Measurements from ENCODE around the gene SMPD3. TPM values are rescaled to one million over a fixed set of nuclear protein-coding genes. Genes with fewer than 3 reads are reported as not detected.

Gene SMPD3
- total and polyA plus RNA-seq, 9 of the 15 experiments (the other 6 are each of a cell fraction or from before 2014, with no cell fraction given): 0.03 to 1.2 (median 0.18) TPM

GRCh38 chr16:68342620-68343019 lies 105.7 kb downstream of the SMPD3 start:
- in situ Hi-C loops (cut with MboI): no loop called here
- 91% methylated on average over 7 of the region's 7 CpGs for WGBS (ENCODE audit: insufficient coverage, low coverage, missing lambda C conversion rate)
- DNase-seq (ENCODE audit: extremely low read depth in 1 of 4, low spot score in 3 of 4) (no peak), ATAC-seq (no peak), FAIRE-seq (no peak)
- H3K9ac ChIP-seq (ENCODE audit: insufficient read depth in 1 of 2, low read depth in 2 of 2, low read length in 2 of 2): no peak overlapping the region
- peaks cover 93% of the 10 kb centered on the region for H3K36me3 ChIP-seq (ENCODE audit: control insufficient read depth, insufficient read depth, low read length)
- H3K27me3 ChIP-seq (ENCODE audit: control insufficient read depth in 2 of 2, insufficient read depth in 2 of 2, low read length in 2 of 2): no peaks in the 10 kb centered on the region
- H3K79me2 ChIP-seq (ENCODE audit: control insufficient read depth, insufficient read depth, low read length): no peaks in the 10 kb centered on the region
- intact Hi-C loops (cut with micrococcal nuclease): no loop called here
- no peaks in the 10 kb centered on the region for H3K9me3 ChIP-seq (replicated peaks; ENCODE audit: control insufficient read depth, insufficient read depth, low read depth, low read length)
- no TSS peak for BruUV-seq (replicated peaks)
- no peak overlapping the region for H3K4me3 ChIP-seq
- no peak overlapping the region for H2AFZ ChIP-seq (ENCODE audit: low read depth, low read length)
- ChIA-PET CTCF (ENCODE audit: low intra/inter-chr PET ratio) (no interaction called here), POLR2A (interaction anchor here (0.6 kb wide), 1 partner anchor 10 kb away, joined by 3 read pairs; no protein-coding TSS in a partner anchor)
- no peaks in the 10 kb centered on the region for H3K9me1 ChIP-seq (ENCODE audit: control insufficient read depth, insufficient read depth, low read length)
- H3K4me1 ChIP-seq (replicated peaks in 1 of 2; ENCODE audit: control insufficient read depth in 2 of 2, insufficient read depth in 2 of 2, low read length in 2 of 2): peaks cover 3 to 6% of the 10 kb centered on the region in 2 experiments; a peak in 3 of 5 replicates
- H3K27ac ChIP-seq (ENCODE audit: extremely low read depth, low read depth, low read length): no peak overlapping the region
- H3K4me2 ChIP-seq (ENCODE audit: insufficient read depth, low read length): no peak overlapping the region
- no peaks in the 10 kb centered on the region; the same call in 1 of the 2 replicates for H4K20me1 ChIP-seq (replicated peaks; ENCODE audit: control insufficient read depth, insufficient read depth, low read length)
- TF ChIP-seq, protein P1, sequence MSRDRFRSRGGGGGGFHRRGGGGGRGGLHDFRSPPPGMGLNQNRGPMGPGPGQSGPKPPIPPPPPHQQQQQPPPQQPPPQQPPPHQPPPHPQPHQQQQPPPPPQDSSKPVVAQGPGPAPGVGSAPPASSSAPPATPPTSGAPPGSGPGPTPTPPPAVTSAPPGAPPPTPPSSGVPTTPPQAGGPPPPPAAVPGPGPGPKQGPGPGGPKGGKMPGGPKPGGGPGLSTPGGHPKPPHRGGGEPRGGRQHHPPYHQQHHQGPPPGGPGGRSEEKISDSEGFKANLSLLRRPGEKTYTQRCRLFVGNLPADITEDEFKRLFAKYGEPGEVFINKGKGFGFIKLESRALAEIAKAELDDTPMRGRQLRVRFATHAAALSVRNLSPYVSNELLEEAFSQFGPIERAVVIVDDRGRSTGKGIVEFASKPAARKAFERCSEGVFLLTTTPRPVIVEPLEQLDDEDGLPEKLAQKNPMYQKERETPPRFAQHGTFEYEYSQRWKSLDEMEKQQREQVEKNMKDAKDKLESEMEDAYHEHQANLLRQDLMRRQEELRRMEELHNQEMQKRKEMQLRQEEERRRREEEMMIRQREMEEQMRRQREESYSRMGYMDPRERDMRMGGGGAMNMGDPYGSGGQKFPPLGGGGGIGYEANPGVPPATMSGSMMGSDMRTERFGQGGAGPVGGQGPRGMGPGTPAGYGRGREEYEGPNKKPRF (IDR thresholded peaks at IDR 0.05; ENCODE audit: low read depth, low read length): no peak
- TF ChIP-seq KLF1 (tag; IDR thresholded peaks at IDR 0.05) (no peak), PPARD (CRISPR knock-in tag; IDR thresholded peaks at IDR 0.05) (no peak), ZNF696 (CRISPR knock-in tag; conservative IDR thresholded peaks at IDR 0.05) (no peak), NCOA4 (IDR thresholded peaks at IDR 0.05; ENCODE audit: partially characterized antibody) (no peak), E4F1 (CRISPR knock-in tag; IDR thresholded peaks at IDR 0.05; ENCODE audit: borderline replicate concordance) (no peak), MCM7 (IDR thresholded peaks at IDR 0.05) (no peak), TRIM24 (IDR thresholded peaks at IDR 0.05) (no peak), PRMT5 (CRISPR knock-in tag; IDR thresholded peaks at IDR 0.05) (no peak)
- TF ChIP-seq, protein P2, sequence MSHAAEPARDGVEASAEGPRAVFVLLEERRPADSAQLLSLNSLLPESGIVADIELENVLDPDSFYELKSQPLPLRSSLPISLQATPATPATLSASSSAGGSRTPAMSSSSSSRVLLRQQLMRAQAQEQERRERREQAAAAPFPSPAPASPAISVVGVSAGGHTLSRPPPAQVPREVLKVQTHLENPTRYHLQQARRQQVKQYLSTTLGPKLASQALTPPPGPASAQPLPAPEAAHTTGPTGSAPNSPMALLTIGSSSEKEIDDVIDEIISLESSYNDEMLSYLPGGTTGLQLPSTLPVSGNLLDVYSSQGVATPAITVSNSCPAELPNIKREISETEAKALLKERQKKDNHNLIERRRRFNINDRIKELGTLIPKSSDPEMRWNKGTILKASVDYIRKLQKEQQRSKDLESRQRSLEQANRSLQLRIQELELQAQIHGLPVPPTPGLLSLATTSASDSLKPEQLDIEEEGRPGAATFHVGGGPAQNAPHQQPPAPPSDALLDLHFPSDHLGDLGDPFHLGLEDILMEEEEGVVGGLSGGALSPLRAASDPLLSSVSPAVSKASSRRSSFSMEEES (CRISPR knock-in tag; IDR thresholded peaks at IDR 0.05): no peak
- TF ChIP-seq, protein P3, sequence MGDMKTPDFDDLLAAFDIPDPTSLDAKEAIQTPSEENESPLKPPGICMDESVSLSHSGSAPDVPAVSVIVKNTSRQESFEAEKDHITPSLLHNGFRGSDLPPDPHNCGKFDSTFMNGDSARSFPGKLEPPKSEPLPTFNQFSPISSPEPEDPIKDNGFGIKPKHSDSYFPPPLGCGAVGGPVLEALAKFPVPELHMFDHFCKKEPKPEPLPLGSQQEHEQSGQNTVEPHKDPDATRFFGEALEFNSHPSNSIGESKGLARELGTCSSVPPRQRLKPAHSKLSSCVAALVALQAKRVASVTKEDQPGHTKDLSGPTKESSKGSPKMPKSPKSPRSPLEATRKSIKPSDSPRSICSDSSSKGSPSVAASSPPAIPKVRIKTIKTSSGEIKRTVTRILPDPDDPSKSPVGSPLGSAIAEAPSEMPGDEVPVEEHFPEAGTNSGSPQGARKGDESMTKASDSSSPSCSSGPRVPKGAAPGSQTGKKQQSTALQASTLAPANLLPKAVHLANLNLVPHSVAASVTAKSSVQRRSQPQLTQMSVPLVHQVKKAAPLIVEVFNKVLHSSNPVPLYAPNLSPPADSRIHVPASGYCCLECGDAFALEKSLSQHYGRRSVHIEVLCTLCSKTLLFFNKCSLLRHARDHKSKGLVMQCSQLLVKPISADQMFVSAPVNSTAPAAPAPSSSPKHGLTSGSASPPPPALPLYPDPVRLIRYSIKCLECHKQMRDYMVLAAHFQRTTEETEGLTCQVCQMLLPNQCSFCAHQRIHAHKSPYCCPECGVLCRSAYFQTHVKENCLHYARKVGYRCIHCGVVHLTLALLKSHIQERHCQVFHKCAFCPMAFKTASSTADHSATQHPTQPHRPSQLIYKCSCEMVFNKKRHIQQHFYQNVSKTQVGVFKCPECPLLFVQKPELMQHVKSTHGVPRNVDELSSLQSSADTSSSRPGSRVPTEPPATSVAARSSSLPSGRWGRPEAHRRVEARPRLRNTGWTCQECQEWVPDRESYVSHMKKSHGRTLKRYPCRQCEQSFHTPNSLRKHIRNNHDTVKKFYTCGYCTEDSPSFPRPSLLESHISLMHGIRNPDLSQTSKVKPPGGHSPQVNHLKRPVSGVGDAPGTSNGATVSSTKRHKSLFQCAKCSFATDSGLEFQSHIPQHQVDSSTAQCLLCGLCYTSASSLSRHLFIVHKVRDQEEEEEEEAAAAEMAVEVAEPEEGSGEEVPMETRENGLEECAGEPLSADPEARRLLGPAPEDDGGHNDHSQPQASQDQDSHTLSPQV (IDR thresholded peaks at IDR 0.05): no peak
